Panc1 (cell line): Measurements from ENCODE around the gene SLC13A3.

ENCODE experiments used
- POLR2AphosphoS5 ChIP-seq: IDR thresholded peaks from 2 replicates; pipeline ENCODE4 v1.6.1; 2012; ENCODE audit warnings: mild to moderate bottlenecking, low read depth, low read length, moderate library complexity
- TF ChIP-seq, protein P1 (sequence below): fragments of 450-650 bp; IDR thresholded peaks from 2 replicates; pipeline ENCODE4 v1.5.1; 2017; ENCODE audit warnings: mild to moderate bottlenecking

GRCh38 chr20:46512943-46513844 is 138.1 kb downstream of the SLC13A3 start, which contains the start of gene ZNF334:
- TF ChIP-seq, protein P1, sequence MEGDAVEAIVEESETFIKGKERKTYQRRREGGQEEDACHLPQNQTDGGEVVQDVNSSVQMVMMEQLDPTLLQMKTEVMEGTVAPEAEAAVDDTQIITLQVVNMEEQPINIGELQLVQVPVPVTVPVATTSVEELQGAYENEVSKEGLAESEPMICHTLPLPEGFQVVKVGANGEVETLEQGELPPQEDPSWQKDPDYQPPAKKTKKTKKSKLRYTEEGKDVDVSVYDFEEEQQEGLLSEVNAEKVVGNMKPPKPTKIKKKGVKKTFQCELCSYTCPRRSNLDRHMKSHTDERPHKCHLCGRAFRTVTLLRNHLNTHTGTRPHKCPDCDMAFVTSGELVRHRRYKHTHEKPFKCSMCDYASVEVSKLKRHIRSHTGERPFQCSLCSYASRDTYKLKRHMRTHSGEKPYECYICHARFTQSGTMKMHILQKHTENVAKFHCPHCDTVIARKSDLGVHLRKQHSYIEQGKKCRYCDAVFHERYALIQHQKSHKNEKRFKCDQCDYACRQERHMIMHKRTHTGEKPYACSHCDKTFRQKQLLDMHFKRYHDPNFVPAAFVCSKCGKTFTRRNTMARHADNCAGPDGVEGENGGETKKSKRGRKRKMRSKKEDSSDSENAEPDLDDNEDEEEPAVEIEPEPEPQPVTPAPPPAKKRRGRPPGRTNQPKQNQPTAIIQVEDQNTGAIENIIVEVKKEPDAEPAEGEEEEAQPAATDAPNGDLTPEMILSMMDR, result no peak
- TF ChIP-seq POLR2AphosphoS5, result no peak
